Eye (tissue), 1 donor: Measurements from ENCODE around the gene P3H4.

Experiments
- DNase-seq: peaks from one replicate; pipeline ENCODE4 v3.0.0-alpha.2; 2015

Gene P3H4

GRCh38 chr17:41821776-41822175 lies 10.0 kb upstream of the P3H4 start:
- no peak for DNase-seq

DNA sequence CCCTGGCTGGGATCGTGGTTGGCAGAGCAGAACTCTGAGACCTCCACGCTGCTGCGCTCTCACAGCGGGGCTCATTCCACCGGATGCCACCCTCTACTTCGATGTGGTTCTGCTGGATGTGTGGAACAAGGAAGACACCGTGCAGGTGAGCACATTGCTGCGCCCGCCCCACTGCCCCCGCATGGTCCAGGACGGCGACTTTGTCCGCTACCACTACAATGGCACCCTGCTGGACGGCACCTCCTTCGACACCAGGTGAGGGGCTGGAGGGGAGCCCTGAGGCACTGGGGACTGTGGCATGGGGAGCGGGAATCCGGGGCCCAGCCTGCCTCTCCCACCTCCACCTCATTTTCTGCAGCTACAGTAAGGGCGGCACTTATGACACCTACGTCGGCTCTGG lies 6.3 kb upstream of the P3H4 start:
- no peak for DNase-seq

DNA sequence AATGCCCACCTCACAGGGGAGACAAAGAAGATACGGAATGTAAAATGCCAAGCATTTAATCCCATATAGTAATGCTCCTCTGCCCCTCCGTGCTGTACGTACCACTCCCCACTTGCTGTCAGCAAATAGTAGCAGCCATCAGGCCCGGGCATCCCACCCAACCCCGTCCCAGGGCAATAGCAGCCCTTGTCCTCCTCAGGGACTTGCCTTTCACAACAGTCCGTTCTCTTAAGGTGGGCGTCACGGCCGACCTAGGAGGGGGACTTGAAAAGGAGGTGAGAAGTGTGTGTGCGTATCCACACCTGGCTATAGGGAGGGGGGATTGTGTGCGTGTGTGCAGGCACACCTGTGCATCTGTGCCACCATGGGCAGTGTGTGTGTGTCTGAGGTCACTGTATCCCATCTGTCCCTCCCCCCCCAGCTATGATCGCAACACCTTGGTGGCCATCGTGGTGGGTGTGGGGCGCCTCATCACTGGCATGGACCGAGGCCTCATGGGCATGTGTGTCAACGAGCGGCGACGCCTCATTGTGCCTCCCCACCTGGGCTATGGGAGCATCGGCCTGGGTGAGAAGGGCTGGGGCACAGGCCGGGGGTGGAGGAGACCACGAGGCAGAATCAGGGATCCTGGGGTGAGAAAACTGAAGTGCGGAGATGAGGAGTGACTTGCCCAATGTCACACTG lies 5.0 kb upstream of the P3H4 start:
- no peak for DNase-seq

DNA sequence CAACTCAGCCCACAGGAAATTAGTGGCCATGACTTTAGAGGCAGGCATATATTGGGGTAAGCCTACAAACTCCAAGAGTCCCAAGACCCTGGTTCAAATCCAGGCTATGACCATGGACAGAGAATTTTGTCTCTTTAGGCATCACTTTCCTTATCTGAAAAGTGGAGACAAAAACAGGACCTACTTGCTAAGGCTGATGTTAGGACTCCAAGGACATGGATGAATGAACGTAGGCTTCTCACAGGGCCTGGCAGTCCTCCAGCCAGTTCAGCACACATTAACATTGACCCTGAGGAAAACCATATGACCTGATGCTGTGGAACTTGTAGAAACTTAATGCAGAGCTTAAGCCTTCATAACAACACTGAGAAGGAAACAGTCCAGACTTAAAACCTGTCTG lies 2.4 kb upstream of the P3H4 start:
- DNase-seq, result no peak

DNA sequence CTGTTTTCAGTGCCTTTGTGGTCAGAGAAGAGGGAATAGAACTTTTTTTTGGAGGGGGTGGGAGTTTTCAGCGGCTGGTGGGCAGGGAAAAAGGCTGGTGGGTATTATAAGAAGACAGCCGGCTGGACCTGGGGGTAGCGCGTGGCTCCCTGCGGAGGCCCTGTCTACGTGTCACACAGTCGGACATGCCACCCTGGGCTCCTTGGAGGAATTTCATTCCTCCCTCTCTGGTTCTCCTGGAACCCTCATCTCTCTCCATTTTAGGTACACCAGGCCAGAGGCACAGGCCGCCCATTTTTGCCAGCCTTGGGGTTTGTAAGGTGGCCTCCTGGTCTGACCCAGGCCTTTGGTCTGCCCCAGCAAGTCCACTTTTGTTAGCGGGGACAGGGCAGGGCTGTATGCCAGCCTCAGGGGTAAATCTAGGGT lies 2.0 kb upstream of the P3H4 start:
- no peak for DNase-seq

GRCh38 chr17:41813152-41813680 lies 1.5 kb upstream of the P3H4 start:
- DNase-seq, result no peak

GRCh38 chr17:41812381-41813151 lies 817 bp upstream of the P3H4 start, which contains the start of gene FKBP10:
TSS of gene FKBP10 (plus strand) at chr17:41813004. CDS start at chr17:41813035, 31 bp downstream.
- peak; percentile 96 for DNase-seq

- no peak for DNase-seq
These were observed 845 bp downstream of the P3H4 start for GRCh38 chr17:41810659-41811548.

- DNase-seq, result no peak
These were observed 4.9 kb downstream of the P3H4 start for GRCh38 chr17:41806685-41807445.

- no peak for DNase-seq
These were observed 8.4 kb downstream of the P3H4 start for GRCh38 chr17:41803049-41804020.

GRCh38 chr17:41801374-41802271 lies 10.1 kb downstream of the P3H4 start:
- DNase-seq, result peak; percentile 95

GRCh38 chr17:41800601-41801373 lies 11.0 kb downstream of the P3H4 start:
- peak; percentile 67 for DNase-seq

DNA sequence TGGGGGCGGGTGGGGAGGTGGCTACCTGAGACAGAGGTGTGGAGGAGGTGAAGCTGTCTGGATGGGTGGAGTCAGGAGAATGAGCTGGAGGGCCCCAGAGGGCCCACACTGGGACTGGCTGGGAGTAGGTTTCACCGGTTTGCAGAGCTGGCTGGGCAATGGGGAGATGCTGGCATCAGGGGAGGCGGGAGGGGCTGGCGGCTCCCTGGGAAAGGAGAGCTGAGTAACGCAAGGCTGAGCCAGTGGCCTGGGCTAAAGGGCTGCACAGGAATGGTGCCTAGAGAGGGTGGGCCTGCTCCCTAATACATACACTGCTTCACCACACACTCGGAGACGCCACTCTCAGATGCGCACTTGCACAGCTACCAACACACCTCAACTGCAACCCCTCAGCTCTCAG lies 12.4 kb downstream of the P3H4 start:
- DNase-seq, result no peak

DNA sequence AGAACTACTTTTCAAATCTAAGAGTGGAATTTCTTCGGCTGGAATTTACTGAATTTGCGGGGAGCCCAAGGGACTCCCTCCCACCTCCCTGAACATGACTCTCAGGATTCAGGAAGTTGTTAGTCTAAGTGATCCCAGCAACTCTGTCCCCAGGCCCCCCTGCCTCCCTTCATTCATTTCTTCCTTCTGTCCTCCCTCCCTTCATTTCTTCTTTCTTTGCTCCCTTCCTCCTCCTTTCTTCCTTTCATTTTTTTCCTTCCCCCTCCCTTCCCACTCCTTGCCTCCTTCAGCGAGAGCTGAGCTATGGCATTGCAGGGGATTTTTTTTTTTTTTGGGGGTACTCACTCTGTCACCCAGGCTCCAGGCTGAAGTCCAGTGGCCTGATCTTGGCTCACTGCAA lies 14.4 kb downstream of the P3H4 start:
- no peak for DNase-seq

DNA sequence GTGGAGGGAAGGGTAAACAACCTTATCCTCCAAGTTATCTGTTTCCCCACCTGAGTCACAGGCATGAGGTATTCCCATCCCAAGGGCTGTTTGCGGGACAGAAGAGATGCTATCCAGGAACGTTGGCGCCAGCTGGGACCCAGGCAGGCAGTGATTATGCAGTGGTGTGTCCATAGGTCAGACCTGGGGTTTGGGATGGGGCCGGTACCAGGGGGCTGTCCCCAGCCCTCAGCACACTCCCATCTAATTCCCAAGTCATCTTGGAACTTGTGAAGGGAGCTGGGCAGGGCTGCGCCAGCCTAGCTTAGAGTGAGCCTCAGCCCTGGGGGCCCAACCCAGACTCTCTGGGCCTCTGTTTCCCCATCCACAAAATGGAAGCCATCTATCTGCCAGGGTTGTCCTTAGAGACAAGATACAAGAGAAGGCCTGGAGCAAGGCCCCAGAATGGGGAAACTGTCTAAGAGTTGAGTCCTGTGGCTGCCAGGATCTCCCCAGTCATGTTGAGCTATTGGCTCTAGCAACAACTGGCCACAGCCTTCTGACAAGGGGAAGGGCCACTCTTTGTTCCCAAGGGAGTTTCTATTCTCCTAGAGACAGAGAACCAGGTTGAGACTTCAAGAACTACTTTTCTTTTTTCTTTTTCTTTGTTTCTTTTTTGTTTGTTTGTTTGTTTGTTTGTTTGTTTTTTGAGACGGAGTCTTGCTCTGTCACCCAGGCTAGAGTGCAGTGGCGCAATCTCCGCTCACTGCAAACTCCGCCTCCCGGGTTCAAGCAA lies 15.4 kb downstream of the P3H4 start:
- no peak for DNase-seq

GRCh38 chr17:41794540-41794975 lies 17.2 kb downstream of the P3H4 start:
- no peak for DNase-seq

DNA sequence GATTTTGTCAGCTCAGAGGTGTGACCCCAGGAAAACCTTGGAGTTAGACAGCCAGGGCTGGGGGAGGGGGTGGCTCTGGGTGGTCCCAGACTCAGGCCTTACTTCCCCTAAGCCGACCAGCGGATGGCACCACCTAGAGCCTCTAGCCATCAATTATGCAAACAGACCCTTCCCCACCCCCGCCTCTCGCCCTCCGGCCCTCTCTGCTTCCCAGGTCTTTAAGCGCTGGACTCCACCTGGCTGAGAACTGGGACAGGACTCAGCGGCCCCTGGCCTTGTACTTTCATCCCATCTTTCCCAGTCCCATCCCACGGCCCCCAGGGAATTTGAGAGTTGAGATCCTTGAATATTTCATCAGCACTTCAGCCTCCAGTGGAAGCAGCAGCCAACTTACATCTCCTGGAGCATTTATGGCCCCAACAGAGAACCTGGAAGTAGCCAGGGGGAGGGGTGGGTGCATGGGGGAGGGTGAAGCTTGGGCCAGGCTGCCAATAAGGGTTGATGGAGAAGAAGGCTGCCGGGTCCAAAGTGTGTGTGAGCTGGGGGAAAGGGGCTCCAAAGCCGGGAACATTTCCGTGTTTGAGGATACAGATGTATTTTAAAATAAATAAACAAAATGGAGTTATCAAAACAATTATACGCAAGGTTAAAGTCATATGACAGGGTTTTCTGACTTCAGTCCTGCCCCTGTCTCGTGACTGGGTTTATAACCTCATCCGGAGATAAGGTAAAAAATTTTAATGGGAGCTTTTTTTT lies 17.8 kb downstream of the P3H4 start:
- DNase-seq, result peak; percentile 69
